T-helper 2 cell (primary cell): ENCODE results near the gene IPO11.

Source experiments
- DNase-seq, 5 experiments: peaks; one replicate each; pipeline versions ENCODE4 v3.0.0 to v3.0.0-alpha.2; 2012 to 2022

The IPO11 gene

DNA sequence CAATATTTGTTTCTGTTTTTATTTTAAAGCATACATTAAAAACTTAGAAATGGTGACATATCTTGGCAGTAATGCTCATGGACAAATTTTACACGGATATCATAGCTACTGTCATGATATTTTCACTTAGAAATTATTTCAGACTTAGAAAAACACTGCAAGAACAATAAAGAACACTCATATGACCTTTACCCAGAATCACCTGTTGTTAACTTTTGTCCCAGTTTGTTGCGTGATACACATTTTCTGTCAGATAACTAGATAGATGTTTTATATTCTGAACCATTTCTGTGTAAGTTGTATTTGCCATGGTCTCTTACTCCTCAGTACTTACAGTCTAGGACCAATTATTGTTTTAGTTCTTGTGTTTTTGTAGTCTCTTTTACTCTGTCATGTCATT is 162.5 kb downstream of the IPO11 start:
- DNase-seq, result no peak

DNA sequence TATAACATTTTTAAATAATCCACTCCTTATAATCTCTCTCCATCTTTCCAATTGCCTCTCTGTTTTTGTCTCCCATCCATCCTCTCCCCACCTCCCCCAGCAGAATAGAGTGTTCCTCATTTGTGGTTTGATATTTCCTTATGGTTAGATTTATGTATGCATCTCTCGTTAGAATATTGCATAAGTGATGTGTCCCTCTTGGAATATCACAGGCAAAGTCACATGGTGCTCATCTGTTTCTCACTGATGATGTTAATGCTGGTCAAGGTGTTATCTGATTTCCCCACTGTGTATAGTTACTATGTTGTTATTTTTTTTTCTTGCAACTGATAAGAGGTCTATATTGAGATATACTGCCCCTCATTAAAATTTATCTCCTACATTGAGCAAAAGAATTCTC is 162.9 kb downstream of the IPO11 start:
- no peak for DNase-seq

DNA sequence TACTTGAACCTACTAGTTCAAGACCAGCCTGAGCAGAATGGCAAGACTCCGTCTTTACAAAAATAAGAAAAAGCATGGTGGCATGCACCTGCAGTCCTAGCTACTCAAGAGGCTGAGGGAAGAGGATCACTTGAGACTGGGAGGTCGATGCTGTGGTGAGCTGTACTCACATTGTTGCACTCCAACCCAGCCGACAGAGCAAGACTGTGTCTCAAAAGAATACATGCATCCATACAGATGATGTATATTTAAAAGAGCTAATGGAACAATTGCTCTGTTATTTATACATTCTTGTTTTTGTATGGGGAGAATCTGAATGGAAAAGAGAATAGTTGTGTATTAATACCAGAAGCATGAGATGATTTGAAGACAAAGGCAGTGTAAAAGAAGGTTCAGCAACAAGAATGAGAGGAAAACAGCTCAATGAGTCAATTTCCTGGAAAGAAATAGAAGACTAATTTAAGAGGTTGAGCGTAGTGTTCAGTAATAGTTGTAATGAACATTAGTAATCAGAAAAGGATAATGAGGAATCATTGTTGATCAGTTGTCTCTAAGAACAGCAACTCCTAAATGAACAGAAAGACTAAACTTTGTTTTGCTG is 164.1 kb downstream of the IPO11 start:
- no peak for DNase-seq

DNA sequence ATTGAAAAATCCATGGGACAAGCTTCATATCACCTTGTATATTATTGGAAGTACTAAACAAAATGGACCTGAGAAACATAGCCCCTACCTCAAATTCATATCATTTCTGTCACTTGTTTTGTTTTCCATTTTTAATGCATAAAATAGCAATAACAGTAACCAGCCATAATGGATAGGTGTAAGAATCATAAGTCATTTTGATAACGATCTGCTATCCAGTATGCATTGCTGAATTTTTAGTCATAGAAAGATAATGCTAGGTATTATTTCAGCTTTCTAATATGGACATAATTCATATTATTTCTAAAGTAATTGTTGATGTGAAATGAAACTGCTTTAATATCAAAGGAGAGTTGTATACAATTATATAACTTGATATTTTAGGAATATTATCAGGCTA is 164.9 kb downstream of the IPO11 start:
- DNase-seq, result no peak

DNA sequence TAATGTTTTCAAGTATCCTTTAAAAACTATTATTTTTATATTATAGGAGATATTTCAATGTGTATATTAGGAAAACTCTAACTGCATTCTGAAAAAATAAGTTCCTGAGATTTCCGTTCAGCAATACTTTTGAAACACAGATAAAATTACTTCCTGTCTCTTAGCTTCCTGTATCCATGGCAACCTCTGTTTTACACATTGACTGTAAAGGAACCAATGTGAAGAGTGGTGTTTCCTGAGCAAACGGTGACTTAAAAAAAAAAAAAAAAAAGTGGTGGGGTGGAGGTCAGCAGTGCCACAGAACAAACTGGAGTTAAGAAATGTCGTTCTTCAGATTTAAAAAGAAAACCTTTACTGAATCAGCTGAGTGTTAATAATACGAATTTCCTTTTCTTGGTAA is 166.0 kb downstream of the IPO11 start, which contains the start of gene LRRC70:
LRRC70 (plus strand) TSS at position 280 of the 400 bp plus-strand sequence. CDS start 620 bp downstream, outside the sequence.
- peak in 2 of 5 experiments; percentile 67 to 92 for DNase-seq

DNA sequence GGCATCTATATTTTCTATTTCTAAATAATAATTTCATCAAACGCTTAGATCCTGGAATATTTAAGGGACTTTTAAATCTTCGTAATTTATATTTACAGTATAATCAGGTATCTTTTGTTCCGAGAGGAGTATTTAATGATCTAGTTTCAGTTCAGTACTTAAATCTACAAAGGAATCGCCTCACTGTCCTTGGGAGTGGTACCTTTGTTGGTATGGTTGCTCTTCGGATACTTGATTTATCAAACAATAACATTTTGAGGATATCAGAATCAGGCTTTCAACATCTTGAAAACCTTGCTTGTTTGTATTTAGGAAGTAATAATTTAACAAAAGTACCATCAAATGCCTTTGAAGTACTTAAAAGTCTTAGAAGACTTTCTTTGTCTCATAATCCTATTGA is 167.2 kb downstream of the IPO11 start:
- no peak for DNase-seq

DNA sequence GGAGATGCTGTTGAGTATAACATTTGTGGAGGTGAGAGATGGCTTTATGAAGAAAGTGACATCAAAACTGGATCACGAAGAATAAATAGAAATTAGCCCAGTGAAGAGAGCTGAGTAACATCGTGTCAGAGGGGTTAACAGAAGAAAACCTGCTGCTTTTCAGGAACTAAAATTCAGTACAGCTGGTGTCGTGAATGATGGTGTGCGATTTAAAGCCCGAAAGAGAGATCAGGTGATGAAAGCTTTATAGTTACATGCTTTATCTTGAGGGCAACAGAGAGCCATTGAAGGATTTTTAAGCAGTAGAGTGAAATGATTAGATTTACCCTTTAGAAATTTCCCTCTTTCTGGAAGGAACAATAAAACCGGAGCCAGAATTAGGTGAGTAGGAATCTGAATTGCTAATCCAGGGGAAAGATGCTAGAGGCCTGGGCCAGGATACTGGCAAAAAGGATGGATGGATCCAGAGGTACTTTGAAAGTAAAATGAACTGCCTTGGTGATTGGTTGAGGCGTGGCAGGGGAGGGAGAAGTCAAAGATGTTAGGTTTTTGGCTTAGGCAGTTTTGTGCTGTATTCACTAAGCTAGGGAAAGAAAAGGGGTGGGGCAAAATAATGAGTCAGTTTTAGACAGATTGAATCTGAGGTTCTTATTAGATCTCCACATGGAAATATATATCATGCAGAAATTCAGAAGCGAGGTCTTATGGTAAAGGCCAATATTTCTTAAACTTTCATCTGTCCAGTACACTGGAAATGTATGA is 169.5 kb downstream of the IPO11 start:
- DNase-seq, result no peak

DNA sequence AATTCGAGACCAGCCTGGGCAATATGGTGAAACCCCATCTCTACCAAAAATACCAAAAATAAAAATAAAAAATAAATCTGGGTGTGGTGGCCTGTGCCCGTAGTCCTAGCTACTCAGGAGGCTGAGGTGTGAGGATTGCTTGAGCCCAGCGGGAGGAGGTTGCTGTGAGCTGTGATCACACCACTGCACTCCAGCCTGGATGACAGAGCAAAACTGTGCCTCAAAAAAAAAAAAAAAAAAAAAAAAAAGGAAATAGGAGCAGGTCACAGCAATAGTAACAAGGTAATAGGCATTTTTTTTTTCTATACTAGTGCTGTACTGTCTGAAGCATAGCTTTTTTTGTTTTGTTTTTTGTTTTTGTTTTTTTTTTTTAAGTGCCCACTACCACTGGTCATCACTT is 171.8 kb downstream of the IPO11 start:
- no peak for DNase-seq

DNA sequence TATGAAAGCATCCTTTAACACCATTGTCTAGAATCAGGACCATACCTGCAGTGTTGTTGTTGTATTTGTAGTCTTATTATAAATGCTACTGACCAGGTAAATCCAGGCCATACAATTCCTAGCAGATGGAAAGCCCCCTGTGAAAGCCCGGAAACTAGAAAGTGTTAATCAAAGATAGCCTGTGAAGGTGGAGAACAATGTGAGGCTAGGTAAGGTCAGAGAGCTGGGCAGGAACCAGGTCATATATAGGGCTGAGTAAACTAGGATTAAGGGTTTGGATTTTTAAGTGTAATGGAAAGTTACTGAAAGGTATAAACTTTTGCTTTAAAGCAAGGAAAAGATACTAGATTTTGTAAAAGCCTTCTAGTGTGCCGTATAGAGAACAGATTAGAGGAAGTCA is 172.7 kb downstream of the IPO11 start:
- no peak for DNase-seq

DNA sequence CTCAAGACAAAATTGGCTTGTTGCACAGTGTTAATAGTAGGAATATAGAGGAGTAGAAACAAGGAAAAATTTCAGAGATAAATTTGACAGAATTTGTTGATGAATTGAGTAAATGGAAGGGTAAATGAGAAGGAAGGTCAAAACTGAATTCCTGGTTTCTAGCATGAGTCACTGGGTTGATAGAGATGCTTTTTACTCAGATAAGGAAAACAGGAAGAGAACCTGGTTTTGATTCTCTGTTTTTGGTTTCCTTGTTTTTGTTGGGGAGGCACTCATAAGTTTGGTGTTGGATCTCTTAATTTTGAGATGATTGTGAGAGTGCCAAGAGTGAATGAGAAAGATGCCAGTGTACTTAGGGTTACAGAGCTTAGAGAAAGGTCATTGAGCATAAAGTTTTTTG is 173.2 kb downstream of the IPO11 start:
- no peak for DNase-seq

DNA sequence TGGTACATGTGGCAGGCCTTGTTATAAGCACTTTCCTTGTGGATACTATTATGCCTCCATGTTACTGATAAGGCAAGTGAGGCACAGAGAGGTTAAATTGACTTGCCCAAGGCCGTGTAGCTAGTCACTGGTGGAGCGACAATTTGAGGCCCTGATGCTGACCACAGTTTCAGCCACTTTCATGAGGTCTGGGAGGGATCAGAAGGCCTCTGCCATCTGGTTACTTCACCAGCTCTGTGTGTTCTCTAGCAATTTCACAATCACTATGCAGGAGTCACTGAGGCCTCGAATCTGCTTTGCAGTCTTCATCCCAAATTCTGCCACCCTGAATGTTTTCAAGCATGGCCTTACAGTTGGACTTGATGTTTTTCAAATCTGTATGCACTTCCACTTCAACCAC is 175.2 kb downstream of the IPO11 start:
- no peak for DNase-seq

DNA sequence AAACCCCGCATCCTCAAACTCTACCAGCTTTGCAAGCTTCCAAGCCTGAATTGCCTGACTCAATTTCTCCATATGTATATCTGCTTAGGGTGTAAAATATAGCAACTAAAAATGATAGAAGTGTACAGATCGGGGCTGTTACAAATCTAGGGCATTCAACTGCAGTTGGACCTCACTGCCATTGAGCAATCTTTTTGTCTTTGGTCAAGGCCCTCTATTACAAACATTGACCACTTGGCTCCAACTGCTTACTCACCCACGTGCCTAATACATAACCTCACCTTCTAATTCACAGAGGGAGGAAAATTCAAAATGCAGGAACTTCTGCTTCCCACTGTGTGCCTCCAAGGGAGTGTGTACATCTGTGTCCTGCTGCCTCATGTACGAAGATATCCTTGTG is 176.1 kb downstream of the IPO11 start:
- DNase-seq, result no peak

DNA sequence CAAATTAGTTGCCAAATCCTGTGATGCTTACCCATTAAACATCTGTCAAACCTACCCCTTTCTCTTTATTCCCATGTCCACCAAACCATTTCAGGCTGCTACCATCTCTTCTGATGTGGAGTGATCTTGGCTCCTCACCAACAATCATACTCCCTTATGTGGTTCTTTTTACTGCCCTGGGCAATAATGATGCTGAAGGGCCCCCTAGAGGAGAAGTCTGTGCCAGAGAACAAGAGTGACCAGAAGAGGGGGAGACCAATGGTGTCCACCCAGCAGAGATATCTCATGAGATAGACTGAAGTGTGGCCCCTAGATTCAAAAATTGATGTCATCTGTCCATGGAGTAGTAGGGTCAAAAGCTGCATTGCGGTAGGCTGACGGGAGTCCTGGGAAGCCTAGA is 176.9 kb downstream of the IPO11 start:
- DNase-seq, result no peak

DNA sequence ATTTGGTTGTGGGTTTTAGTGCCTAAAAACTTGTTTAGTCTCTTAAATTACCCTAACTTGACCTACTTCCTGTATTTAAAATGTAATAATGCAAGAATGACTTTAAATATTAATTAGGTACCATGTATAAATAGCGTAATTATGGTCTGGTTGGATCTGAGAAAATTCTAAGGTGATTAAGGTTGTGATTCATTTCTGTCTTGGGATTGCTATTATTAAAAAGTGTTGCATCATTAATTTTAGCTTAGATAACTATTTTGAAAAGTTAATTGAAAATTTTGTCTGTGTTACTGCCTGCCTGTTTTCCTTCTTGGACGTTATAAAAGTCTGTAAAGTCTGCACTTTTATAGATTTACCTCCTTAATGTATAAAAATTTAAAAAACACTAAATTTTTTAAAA is 177.8 kb downstream of the IPO11 start:
- DNase-seq, result no peak

DNA sequence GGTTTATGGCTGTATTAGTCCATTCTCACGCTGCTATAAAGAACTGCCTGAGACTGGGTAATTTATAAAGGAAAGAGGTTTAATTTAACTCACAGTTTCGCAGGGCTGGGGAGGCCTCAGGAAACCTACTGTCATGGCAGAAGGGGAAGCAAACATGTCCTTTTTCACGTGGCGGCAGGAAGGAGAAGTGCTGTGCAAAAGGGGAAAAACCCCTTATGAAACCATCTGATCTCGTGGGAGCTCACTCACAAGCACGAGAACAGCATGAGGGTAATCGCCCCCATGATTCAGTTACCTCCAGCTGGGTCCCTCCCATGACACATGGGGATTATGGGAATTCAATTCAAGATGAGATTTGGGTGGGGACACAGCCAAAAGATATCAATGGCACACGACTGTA is 180.0 kb downstream of the IPO11 start:
- DNase-seq, result no peak

DNA sequence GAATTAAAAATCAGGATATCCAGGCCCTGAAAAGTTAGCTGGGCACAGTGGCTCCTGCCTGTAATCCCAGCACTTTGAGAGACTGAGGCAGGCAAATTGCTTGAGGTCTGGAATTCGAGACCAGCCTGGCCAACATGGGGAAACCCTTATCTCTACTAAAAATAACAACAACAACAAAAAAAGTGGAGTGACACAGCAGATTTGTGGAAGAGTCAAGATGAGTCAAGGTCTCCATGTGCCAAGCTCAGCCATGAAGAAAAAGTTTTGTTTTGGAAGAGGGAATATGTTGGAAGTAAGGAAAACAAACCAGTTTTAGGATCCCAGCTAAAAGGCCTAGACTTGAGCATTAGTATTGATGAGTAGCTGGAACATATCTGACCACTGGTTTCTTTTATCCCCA is 180.8 kb downstream of the IPO11 start:
- DNase-seq, result no peak

DNA sequence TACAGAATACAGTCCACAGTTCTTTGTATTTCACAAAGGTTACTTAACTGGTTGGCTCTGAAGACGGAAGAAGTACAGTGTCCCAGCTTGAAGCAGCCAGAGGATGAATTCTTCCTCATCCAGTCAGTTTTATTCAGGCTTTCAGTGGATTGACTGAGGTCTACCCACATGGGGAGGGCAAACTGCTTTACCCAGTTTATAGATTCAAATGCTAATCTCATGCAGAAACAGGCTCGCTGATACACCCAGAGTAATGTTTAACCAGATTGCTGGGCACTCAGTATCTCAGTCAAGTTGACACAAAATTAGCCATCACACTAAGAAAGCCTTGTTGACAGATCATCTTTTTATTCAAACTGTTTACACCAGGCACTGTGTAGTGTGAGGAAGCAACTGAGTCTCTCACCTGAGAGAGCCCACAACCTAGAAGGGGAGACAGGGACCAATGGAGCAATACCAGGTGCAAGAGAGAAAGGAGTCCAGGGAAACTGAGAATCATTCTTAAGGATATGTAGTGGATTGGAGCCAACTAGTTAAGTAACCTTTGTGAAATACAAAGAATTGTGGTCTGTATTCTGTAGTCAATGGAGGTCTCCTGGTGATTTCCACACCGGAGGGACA is 181.9 kb downstream of the IPO11 start:
- no peak for DNase-seq

DNA sequence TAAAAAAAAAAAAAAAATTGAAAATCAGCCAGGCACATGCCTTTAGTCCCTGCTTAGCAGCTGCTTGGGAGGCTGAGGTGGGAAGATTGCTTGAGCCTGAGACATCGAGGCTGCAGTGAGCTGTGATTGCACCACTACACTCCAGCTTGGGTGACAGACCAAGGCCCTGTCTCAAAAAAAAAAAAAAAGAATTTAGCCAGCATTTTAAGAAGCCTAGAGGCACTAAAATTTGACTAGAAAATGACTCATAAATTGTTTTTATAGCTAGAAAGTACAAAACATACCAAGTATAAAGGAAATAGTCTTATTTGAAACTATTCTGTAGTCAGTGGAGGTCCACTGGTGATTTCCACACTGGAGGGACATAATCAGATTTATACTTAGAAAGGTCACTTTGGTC is 183.5 kb downstream of the IPO11 start:
- DNase-seq, result no peak

DNA sequence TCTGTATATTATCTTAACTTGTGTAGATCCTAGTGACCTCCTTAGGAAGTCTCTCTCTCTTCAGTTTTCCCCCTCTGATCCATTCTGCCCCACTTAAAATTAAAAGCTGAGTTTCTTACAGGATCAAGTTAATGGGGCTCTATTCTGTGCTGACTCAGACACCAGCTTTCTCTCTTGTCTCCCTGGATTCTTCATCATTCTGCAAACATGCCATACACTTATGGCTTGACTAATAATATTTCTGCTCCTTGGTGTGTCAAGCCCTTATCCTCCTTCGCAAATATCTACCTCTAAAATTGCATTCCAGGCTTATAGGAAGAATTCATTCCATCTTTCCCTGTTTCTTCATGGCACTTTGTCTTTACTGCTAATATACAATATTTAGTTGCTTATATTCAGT is 184.1 kb downstream of the IPO11 start:
- no peak for DNase-seq

DNA sequence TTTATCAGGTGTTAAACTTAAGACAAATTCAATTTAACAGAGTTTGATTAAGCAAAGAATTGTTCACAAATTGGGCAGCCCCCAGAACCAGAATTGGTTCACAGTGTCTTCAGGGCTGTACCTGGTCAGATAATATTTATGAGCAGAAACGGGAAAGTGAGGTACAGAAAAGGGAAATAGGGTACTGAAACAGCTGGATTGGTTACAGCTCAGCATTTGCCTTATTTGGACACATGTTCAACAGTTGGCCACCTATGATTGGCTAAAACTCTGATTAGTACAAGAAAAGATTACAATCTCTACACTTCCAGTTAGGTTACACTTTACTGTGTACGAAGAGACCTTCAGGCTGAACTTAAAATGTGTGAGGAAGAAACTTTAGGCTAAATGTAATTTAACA is 184.8 kb downstream of the IPO11 start:
- DNase-seq, result no peak

DNA sequence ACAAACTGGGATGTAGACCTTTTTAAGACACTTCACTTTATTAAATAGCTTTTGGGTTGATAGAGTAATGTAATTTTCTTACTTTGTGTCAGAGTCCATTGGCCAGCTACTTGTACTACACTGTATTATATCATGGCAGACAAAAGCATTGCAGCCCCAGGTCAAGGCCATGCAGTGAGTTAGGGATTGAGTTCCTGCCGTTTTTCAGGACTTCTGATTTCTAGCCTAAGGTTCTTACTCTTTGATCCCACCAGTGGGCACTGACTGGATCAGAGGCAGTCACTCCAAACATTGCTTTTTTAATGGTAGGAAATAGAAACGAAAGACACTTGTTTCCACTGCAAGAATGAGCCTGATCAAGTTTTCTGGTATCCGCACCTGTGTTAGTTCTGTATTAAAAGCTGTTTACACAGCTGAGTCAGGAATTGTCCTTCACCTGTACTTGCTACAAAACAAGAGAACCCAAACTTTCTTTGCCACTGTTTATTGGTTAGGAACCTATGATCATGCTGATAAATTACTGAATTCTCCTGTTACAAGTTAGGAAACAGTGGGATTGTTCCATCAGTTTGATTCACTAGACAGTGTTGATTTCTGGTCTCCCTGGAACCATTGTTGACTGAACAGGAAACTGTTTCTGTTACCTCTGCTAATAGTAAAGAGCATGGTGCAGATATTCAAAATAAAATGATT is 188.1 kb downstream of the IPO11 start:
- no peak for DNase-seq

DNA sequence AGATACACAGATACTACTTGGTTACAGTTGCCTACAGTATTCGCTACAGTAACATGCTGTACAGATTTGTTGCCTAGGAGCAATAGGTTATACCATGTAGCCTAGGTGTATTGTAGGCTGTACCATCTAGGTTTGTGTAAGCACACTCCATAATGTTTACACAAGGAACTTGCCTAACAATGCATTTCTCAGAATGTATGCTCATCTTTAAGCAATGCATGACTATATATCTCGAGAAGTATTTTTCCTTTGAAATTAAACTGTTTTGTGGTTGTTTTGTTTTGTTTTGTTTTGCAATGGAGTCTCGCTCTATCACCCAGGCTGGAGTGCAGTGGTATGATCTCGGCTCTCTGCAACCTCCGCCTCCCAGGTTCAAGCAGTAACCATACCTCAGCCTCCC is 191.4 kb downstream of the IPO11 start:
- DNase-seq, result no peak

DNA sequence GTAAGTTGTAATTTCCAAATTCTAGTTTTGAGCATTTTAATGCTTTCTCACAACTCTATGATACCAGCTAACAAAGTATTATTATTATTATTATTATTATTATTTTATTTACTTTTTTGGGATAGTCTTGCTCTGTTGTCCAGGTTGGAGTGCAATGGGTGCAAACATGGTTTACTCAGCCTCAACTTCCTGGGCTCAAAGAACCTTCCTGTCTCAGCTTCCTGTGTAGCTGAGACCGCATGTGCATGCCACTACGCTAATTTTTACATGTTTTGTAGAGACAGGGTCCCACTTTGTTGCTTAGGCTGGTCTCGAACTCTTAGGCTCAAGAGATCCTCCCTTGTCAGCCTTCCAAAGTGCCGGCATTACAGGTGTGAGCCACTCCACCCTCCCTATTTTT is 193.1 kb downstream of the IPO11 start:
- DNase-seq, result peak in 1 of 5 experiments; percentile 29

DNA sequence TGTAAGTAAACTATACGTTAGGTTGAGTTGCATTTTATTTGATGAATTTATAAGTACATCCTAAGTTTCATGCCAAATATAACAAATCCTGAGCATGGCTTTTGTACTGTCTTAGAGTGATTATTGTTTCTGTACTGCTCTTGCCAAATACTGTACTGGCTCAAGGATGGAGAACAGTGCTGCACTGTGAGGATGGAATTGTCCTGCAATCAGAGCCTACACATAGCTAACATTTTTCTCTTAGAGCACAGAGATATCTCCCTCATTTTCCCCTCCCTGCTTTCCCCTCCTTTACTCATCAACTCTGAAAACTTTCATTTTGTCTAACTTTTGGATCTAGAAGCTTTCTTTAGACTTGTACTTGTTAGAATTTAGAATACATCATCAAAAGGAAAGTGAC is 194.3 kb downstream of the IPO11 start:
- no peak for DNase-seq
